HG02642 (cell line): ENCODE measurements around the gene MT1X.
A peak's percentile ranks its signal among the peaks of the same experiment; 100 is the strongest.
"Not testable (repeated sequence)": the region's sequence is repeated elsewhere in the genome, so short reads cannot be mapped to it uniquely, and the experiment has no call there.

Experiments used
- ATAC-seq: cut with Tn5 transposase; IDR thresholded peaks from one replicate; pipeline ENCODE4 v1.9.1; 2021; ENCODE audit warnings: mild to moderate bottlenecking; ENCODE audit not compliant: unreplicated experiment, poor library complexity

Gene MT1X

DNA sequence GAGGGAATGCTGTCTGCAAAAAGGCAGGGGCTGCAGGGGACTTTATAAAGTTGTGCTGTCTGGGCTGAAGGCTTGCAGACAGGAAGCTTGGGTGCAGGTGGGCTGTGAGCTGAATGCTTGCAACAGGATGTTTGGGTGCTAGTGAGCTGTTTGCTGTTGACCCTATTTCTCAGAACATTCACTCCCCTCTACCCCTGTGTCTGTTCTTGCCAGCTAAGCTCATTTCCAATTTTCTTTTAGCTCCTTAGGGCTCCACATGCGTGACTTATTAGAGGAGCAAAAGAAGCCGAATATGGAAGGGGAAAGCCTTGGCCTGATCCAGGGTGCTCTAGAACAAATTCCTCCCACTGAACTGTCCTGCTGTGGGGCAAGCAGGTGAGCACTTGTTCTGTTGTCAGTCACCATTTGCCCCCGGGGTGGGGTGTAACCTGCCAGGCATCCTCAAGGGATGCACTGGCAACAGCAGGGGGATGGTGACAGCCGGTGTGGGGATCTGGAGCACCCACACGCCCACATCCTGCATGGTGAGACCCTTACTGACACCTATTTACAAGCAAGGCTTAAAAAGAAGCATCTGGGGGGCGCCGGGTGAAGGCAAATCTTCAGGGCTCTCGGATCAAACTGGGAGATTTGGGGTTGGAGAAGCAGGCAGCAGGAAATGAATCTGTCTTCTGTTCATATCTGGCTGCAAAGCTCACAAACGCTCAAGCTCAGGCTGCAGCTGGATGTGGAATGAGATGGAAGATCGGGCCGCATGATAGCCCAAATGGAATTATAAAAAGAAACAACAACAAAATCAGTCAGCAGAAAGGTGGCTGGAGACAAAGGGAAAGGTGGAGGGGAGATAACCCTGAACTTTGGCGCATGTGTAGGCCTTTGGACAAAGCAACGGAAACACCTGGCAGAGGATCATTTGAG, 26.5 kb downstream of the MT1X start:
- no peak for ATAC-seq

DNA sequence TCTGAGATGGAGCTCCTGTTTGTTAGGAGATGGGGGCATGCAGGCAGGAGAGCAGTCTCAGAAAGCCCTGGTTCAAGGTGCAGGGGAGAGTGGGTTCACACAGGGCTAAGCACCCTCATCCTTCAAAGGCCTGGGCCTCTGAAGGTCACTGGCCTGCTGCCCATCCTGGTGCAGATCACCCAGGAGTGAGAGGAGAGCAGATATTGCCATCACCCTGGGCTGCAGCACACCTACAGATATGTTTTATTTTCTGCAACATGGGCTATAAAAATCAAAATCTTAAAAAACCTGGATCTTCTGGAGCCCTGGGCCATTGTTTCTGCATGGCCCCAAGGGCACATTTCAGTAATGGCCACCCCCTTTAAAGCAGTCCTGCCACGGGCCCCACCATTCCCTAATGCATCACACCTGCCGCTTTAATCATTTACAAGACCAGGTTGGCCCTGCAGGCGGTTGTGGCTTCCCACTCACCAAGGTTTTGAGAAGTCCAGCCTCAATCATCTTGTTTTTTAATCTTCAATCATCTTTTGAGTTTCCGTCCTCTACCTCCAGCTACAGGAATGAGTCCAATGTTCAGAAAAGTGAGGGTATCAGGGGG, 27.3 kb downstream of the MT1X start:
- ATAC-seq = no peak

DNA sequence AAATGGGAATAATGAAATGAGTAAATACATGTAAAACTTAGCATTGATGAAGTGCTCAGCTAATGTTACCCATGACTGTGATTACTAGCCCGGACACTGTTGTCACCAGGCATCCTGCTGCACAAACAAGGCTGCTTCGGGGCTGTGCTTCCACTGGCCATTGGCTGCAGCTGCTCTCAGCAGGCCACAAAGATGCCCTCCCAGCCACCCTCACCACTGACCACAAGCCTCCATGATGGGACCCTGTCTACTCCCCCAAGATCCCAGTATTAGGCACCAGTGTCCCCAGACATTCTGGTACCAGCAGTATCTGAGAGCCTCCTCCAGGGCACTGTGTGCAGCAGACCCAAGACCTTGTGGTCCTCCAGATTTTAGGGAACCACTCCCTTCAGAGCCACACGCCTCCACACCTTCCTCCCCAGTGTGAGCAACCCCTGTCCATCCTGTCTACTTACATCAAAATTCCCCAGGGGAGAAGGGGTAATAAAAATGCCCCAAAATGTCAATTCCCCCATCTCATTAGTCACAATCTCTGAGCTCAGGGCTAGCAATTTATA, 28.0 kb downstream of the MT1X start:
- no peak for ATAC-seq

DNA sequence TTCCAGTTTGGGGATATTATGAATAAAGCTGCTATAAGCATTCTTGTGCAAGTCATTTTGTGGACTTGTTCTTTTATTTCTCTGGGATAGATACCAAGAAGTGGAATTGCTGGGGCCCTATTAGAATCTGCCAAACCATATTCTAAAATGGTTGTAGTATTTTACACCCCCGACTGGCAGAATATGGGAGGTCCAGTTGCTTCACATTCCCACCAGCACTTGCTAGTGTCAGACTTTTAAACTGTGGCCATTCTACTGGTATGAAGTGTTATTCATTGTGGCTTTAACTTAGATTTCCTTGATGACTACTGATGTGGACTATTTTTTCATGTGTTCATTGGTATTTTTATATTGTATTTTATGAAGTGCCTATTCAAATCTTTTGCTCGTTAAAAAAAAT, 29.6 kb downstream of the MT1X start:
- ATAC-seq = no peak

DNA sequence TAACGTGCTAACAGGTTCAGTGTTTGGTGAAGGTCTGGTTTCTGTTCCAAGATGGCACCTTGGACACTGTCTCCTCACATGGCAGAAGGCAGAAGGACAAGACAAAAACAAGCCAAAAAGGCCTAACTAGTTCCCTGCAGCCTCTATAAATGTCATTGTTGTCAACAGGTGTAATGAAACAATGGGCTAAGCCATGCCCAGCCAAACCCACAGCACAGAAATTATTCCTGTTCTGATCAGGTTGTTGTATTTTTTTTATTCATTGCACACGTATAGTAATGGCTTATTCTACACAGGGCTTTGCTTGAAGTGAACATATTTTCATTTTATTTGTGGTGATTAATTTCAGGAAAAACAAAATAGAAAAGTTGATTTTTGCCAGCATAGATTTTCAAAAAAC, 31.5 kb downstream of the MT1X start:
- no peak for ATAC-seq

DNA sequence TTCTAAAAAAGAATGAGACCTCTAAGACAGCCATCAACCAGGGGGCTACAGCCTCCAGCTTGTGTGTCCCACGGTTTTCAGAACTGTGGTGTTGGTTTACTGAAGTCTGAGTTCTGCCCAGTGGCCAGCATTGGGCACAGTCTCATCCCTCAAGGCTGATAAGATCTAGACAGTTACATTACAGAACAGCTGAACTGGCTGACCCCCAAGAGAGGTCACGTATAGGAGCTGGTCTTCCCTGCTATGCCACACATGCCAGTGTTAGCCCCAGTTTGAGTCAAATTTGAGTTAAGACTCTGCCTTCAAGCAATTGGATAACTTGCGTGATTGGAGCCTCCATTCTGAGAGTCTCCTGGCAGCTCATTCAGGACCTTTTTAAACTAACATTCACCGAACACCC, 32.9 kb downstream of the MT1X start:
- no peak for ATAC-seq

DNA sequence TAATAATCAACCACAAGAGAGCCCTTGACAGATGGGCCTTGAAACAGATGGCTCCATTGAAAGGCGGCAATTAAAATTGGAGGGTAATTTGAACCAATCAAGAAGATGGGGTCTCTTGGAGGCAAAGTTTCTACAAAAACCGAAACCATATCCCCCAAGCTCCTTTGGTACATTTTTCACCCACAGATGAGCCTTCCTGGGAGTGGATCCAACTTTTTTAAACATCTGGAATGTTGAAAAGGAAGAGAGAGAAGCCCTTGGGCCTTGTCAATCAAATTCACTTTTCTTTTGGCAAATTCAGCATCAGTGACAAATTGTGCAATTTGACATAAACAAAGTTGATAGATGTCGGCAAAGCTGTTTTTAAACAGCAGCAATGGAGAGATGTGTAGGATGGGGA, 34.5 kb downstream of the MT1X start:
- ATAC-seq = no peak

DNA sequence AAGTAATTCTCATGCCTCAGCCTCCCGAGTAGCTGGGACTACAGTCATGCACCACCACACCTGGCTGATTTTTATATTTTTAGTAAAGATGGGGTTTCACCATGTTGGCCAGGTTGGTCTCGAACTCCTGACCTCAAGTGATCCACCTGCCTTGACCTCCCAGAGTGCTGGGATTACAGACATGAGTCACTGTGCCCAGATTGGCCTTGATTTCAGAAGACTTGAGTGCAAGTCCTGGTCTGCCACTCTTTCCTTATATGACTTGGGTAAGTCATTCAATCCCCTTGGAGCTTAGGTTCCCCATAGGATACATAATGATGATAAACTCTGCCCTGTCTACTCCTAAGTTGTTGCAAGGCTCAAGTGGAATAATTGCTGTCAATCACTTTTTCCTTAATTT, 35.3 kb downstream of the MT1X start:
- ATAC-seq = not testable (repeated sequence)

DNA sequence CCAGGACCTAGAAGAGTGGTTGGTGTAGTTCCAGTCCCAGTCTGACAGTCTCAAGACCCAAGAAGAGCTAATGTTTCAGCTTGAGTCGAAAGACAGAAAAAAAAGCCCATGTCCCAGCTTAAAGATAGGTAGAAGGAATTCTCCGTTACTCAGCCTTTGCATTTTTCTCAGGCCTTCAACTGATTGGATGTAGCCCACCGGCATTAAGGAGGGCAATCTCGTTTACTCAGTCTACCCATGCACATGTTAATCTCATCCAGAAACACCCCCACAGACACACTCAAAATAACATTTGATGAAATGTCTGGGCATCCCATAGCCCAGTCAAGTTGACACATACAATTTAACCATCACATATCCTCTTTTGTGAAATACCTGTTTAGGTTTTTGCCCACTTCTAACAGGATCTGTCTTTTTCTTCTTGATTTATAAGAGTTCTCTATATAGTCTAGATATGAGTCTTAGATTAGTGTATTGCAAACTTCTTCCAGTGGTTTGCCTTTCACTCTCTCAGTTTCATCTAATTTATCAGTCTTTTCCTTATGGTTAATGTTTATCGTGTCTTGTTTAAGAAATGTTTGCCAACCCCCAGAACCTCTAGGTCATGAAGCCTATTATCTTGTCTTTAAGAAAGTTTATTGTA, 40.1 kb downstream of the MT1X start:
- ATAC-seq = no peak

DNA sequence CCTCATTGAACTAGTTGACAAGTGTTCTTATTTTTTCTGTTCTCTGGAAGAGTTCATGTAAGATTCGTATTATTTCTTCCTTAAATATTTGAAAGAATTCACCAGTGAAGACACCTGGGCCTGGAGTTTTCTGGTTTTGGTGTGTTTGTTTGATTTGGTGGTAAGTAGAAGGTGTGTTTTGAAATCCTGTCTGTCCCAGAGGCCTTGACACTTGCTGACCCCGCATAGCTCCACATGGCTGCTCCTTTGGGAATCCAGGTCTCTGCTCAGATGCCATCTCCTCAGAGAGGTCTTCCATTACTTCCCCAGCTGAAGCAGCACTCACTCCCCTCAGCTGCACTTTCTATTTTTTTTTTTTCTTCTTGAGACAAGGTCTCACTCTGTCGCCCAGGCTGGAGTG, 41.9 kb downstream of the MT1X start:
- no peak for ATAC-seq

DNA sequence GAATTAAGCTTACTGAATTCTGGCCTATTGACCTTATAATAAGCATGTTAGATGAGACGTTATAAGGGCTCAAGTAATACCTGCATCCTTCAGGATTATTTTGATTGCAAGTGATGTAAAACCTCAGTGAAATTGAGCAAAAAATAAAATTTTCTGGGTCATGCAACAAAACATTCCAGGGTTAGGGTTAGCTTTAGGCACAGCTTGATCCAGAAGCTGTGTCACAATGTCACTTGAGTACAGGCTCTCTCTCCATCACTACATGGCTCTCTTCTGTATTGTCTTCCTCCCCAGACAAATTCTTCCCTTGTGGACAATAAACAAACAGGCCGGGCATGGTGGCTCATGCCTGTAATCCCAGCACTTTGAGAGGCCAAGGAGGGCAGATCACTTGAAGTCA, 44.0 kb downstream of the MT1X start:
- ATAC-seq = no peak

DNA sequence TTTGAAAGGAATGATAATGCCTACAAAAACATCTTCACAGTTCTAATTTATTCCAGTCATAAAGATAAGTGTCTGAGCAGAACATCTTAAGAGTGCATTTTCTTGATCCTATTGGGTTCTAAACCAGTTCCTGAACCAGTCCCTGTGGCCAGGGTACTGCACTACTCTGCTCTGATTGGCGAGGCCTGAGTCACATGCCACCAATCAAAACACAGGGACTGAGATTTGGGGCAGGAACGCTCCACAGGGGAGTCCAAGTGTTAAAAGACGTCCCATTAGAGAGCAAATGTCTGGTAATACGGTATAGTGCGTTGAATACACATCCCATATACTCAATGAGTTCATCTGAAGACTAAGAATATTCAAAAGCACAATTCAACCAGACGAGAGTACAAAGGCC, 44.7 kb downstream of the MT1X start:
- no peak for ATAC-seq

DNA sequence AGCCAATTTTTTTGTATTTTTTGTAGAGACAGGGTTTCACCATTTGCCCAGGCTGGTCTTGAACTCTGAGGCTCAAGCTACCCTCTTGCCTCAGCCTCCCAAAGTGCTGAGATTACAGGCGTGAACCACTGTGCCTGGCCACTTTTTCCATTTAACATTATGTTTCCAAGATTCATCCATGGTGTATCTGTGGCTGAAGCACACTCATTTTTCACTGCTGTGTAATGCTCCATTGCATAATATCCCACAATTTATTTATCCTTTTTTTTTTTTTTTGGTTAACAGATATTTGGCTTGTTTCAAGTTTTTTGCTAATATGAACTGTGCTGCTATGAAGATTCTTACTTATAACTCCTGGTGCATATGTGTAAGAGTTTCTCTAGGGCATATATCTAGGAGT, 45.8 kb downstream of the MT1X start:
- ATAC-seq = no peak

DNA sequence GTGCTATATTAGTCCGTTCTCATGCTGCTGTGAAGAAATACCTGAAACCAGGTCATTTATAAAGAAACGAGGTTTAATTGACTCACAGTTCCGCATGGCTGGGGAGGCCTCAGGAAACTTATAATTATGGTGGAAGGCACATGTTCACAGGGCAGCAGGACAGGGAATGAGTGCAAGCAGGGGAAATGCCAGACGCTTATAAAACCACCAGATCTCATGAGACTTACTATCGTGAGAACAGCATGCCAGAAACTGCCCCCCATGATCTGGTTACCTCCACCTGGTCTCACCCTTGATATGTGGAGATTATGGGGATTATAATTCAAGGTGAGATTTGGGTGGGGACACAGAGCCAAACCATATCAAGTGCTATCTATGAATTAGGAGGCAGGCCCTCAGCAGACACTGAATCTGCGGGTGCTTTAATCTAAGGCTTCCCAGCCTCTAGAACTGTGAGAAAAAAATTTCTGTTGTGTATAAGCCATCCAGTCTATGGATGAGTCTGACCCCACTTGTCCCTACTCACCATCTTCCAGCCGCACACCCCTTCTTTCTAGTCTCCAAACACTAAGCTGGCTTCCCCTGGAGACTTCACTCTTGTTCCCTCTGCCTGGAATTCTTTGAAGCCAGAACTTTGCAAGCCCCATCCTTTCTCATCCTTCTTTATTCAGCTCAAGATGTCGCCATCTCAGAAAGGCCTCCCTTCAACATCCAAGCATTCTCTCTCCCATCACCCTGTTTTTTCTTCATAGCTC, 46.9 kb downstream of the MT1X start:
- no peak for ATAC-seq

DNA sequence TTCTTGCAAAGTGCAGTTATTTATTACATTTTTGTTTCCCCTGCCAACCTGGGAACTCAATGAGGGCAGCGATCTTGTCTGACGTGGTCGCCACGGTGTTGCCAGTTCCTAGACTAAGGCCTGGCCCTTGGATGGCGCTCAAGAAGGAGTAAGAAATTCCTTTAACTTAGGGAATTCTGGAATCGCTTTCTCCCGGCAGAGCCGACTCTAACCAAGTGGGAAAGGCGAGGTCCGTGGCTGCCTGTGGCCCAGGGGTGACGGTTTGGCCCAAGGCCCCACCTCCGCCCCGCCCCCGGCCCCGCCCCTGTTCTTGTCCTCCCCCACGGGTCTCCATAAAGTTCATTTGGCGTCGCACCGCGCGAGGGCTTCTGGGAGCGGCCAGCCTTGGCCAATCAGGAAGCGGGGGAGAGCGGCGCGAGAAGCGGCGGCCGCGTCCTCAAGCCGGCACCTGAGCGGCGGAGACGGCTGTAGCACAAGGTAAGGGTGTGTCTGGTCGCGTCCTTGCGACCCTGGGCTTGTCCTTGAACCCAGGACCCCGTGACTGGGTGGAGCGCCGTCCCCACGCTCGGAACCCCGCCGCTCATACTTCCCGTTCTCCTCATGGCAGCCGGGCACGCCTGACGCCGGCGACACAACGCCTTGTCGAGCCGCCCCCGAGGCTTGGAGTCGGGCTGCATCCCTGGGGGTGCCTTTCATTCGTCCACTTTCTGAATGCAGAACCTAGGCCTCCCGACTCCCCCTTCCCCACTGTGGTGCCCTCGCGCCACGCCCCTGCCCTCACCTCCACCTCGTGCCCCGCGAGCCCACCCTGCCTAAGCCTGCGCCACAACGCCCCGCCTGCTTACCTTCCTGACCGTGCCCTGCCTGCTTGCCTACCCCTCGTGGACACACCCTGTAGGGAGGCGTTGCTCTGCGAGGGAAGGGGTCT, 47.7 kb downstream of the MT1X start, which contains the start of gene NUP93:
Gene NUP93 (plus strand): TSS at position 395 of the 928 bp plus-strand sequence. CDS start 18,119 bp downstream, outside the sequence.
- peak; percentile 86 for ATAC-seq

DNA sequence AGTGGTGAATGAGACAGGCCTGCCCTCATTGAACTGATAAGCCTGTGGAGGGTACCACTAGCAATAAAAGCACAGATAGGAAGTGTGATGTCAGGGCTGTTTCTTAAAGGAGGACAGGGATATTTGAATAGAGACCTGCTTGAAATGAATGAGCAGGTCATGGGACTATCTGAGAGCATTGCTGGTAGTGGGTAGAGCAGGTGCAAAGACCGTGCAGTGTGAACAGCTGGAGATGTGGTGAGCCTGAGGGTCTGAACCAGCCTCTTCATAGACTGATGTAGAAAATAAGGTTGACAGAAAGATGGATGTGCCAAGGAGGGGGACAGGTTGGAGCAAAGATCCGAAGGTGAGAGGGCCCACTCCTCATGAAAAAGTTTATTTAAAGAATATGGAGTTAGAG, 50.1 kb downstream of the MT1X start:
- ATAC-seq = peak; percentile 52

DNA sequence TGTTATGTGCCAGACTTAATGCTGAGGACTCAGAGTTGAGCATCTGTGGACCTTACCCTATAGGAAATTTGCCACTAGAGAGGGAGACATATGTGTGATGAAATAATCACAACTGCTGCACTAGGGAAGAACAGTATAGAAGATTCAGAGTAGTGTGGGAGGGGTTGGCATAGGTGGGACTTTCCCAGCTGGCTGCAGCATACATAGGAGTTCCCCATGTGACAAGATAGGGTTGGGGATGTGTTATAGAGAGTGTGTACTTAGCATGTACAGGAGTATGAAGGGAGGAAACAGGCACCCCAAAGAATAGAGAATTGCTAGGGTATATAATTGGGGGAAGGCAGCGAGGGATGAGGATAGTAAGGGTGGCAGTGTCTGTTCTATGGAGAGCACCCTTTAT, 50.6 kb downstream of the MT1X start:
- no peak for ATAC-seq
